Neural cell (in vitro differentiated cells): ENCODE results near the gene JAZF1. TPM values are rescaled to one million over a fixed set of nuclear protein-coding genes. Genes with fewer than 3 reads are reported as not detected.

Experiments
- H2AFZ ChIP-seq: fragments of 200-600, 300-800 bp; sonication (generic), shearing (Covaris generic); 2 replicates; pipeline ENCODE4 v1.6.0; 2014; ENCODE audit warnings: low read depth, mild to moderate bottlenecking, antibody characterized with exemption, low read length, moderate library complexity
- H3F3A ChIP-seq: fragments of 200-600 bp; shearing (Covaris generic); 2 replicates; pipeline ENCODE4 v1.6.1; 2016; ENCODE audit warnings: mild to moderate bottlenecking, moderate library complexity, mixed read lengths, antibody characterized with exemption, low read length; ENCODE audit not compliant: insufficient read depth, poor library complexity, severe bottlenecking
- H3K27ac ChIP-seq: fragments of 200-600, 300-800 bp; sonication (generic), shearing (Covaris generic); 2 replicates; pipeline ENCODE4 v1.5.1; 2014; ENCODE audit warnings: mild to moderate bottlenecking, low read length, moderate library complexity
- H3K27me3 ChIP-seq: fragments of 300-800, 200-600 bp; sonication (generic), shearing (Covaris generic); 2 replicates; pipeline ENCODE4 v1.6.0; 2014; ENCODE audit warnings: mild to moderate bottlenecking, low read depth, low read length, moderate library complexity; ENCODE audit not compliant: insufficient read depth
- H3K36me3 ChIP-seq: fragments of 300-800, 200-600 bp; sonication (generic), shearing (Covaris generic); 2 replicates; pipeline ENCODE4 v1.5.1; 2014; ENCODE audit warnings: mild to moderate bottlenecking, antibody characterized with exemption, low read length, moderate library complexity; ENCODE audit not compliant: insufficient read depth
- H3K4me2 ChIP-seq: fragments of 300-800, 200-600 bp; sonication (generic), shearing (Covaris generic); 2 replicates; pipeline ENCODE4 v1.6.0; 2014; ENCODE audit warnings: mild to moderate bottlenecking, low read length
- H3K4me3 ChIP-seq: fragments of 300-800, 200-600 bp; sonication (generic), shearing (Covaris generic); 2 replicates; pipeline ENCODE4 v1.5.1; 2014; ENCODE audit warnings: mild to moderate bottlenecking, low read length, moderate library complexity
- H3K79me2 ChIP-seq: fragments of 200-600 bp; shearing (Covaris generic); replicated peaks from 2 replicates; pipeline ENCODE4 v1.6.0; 2014; ENCODE audit warnings: mild to moderate bottlenecking, low read length, moderate library complexity; ENCODE audit not compliant: insufficient read depth
- H3K9ac ChIP-seq: fragments of 300-800, 200-600 bp; sonication (generic), shearing (Covaris generic); 2 replicates; pipeline ENCODE4 v1.6.1; 2016; ENCODE audit warnings: mild to moderate bottlenecking, low read length, mixed read lengths
- H3K9me2 ChIP-seq: fragments of 200-600 bp; shearing (Covaris generic); 2 replicates; pipeline ENCODE4 v1.6.1; 2016; ENCODE audit warnings: mild to moderate bottlenecking, low read length, mixed read lengths; ENCODE audit not compliant: insufficient read depth
- H3K9me3 ChIP-seq: fragments of 200-600, 300-800 bp; sonication (generic), shearing (Covaris generic); 2 replicates; pipeline ENCODE4 v1.6.1; 2016; ENCODE audit warnings: mild to moderate bottlenecking, mixed run types, low read length, moderate library complexity, mixed read lengths
- H4K20me1 ChIP-seq: fragments of 200-600 bp; shearing (Covaris generic); 2 replicates; pipeline ENCODE4 v1.6.1; 2016; ENCODE audit warnings: mild to moderate bottlenecking, mixed run types; ENCODE audit not compliant: insufficient read depth
- EP300 ChIP-seq: fragments of 450-650 bp; conservative IDR thresholded peaks from 2 replicates; pipeline ENCODE4 v1.6.1; 2014; ENCODE audit warnings: antibody characterized with exemption, mild to moderate bottlenecking, moderate library complexity; ENCODE audit not compliant: poor library complexity, severe bottlenecking
- EZH2 ChIP-seq: fragments of 200-600, 300-800 bp; shearing (Covaris generic), sonication (generic); IDR thresholded peaks from 2 replicates; pipeline ENCODE4 v1.6.1; 2014; ENCODE audit warnings: antibody characterized with exemption, low read length, borderline replicate concordance, mild to moderate bottlenecking; ENCODE audit not compliant: insufficient read depth, poor library complexity, severe bottlenecking
- MXI1 ChIP-seq: fragments of 450-650 bp; conservative IDR thresholded peaks from 2 replicates; pipeline ENCODE4 v1.6.1; 2014; ENCODE audit warnings: antibody characterized with exemption, mild to moderate bottlenecking; ENCODE audit not compliant: poor library complexity, severe bottlenecking
- POLR2AphosphoS5 ChIP-seq: IDR thresholded peaks from 2 replicates; pipeline ENCODE4 v1.6.1; 2012
- RAD21 ChIP-seq: fragments of 450-650 bp; conservative IDR thresholded peaks from 2 replicates; pipeline ENCODE4 v1.6.1; 2014; ENCODE audit warnings: antibody characterized with exemption, mild to moderate bottlenecking, moderate library complexity
- SMC3 ChIP-seq: fragments of 450-650 bp; conservative IDR thresholded peaks from 2 replicates; pipeline ENCODE4 v1.6.1; 2014; ENCODE audit warnings: antibody characterized with exemption, mild to moderate bottlenecking, moderate library complexity; ENCODE audit not compliant: poor library complexity
- TAF1 ChIP-seq: IDR thresholded peaks from 2 replicates; pipeline ENCODE4 v1.6.1; 2012; ENCODE audit warnings: low read depth
- polyA plus RNA-seq: library from polyadenylated mRNA; depleted of rRNA; stranded (reverse); fragments of >200 nt; gene quantifications from 2 replicates; pipeline ENCODE4 v1.2.3, GENCODE V29; 2014
- TF ChIP-seq, protein P1 (sequence below): IDR thresholded peaks from 2 replicates; pipeline ENCODE4 v1.6.1; 2012; ENCODE audit warnings: borderline replicate concordance
- TF ChIP-seq, protein P2 (sequence below): fragments of 450-650 bp; IDR thresholded peaks from 2 replicates; pipeline ENCODE4 v1.5.1; 2014; ENCODE audit warnings: antibody characterized with exemption, mild to moderate bottlenecking, moderate library complexity; ENCODE audit not compliant: poor library complexity, severe bottlenecking

JAZF1 gene
- polyA plus RNA-seq, 1 donor from 2014 or later = 29.5 TPM

DNA sequence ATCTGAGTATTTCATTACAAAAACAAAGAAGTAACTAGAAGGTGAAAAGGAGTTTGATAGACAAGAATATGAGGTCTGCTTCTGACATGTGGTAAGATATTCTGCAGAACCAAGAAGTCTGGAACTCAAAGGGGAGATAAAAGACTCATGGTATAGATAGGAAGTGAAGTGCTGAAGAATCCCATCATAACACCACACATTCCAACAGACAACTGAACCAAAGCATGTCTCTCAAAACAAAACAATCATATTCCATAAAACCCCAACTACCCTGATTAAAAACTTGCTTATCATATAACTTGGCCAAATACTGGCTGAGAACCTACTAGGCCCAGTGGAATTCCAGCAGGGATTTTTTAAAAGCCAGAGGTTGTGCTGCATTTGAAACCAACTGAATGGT, 178.7 kb downstream of the JAZF1 start:
- Histone ChIP-seq H2AFZ (no peak overlapping the region), H3K36me3 (no peaks in the 10 kb centered on the region), H3K27ac (no peak overlapping the region), H3K79me2 (no peaks in the 10 kb centered on the region), H3K9ac (no peak overlapping the region), H3K9me3 (no peaks in the 10 kb centered on the region), H4K20me1 (no peaks in the 10 kb centered on the region), H3F3A (no peaks in the 10 kb centered on the region), H3K4me2 (no peak overlapping the region), H3K27me3 (no peaks in the 10 kb centered on the region), H3K4me3 (no peak overlapping the region), H3K9me2 (no peaks in the 10 kb centered on the region)
- TF ChIP-seq POLR2AphosphoS5 = no peak
- no peak for TF ChIP-seq EZH2
- TF ChIP-seq EP300 = no peak
- no peak for TF ChIP-seq TAF1
- TF ChIP-seq, protein P1, sequence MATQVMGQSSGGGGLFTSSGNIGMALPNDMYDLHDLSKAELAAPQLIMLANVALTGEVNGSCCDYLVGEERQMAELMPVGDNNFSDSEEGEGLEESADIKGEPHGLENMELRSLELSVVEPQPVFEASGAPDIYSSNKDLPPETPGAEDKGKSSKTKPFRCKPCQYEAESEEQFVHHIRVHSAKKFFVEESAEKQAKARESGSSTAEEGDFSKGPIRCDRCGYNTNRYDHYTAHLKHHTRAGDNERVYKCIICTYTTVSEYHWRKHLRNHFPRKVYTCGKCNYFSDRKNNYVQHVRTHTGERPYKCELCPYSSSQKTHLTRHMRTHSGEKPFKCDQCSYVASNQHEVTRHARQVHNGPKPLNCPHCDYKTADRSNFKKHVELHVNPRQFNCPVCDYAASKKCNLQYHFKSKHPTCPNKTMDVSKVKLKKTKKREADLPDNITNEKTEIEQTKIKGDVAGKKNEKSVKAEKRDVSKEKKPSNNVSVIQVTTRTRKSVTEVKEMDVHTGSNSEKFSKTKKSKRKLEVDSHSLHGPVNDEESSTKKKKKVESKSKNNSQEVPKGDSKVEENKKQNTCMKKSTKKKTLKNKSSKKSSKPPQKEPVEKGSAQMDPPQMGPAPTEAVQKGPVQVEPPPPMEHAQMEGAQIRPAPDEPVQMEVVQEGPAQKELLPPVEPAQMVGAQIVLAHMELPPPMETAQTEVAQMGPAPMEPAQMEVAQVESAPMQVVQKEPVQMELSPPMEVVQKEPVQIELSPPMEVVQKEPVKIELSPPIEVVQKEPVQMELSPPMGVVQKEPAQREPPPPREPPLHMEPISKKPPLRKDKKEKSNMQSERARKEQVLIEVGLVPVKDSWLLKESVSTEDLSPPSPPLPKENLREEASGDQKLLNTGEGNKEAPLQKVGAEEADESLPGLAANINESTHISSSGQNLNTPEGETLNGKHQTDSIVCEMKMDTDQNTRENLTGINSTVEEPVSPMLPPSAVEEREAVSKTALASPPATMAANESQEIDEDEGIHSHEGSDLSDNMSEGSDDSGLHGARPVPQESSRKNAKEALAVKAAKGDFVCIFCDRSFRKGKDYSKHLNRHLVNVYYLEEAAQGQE = no peak
- TF ChIP-seq, protein P2, sequence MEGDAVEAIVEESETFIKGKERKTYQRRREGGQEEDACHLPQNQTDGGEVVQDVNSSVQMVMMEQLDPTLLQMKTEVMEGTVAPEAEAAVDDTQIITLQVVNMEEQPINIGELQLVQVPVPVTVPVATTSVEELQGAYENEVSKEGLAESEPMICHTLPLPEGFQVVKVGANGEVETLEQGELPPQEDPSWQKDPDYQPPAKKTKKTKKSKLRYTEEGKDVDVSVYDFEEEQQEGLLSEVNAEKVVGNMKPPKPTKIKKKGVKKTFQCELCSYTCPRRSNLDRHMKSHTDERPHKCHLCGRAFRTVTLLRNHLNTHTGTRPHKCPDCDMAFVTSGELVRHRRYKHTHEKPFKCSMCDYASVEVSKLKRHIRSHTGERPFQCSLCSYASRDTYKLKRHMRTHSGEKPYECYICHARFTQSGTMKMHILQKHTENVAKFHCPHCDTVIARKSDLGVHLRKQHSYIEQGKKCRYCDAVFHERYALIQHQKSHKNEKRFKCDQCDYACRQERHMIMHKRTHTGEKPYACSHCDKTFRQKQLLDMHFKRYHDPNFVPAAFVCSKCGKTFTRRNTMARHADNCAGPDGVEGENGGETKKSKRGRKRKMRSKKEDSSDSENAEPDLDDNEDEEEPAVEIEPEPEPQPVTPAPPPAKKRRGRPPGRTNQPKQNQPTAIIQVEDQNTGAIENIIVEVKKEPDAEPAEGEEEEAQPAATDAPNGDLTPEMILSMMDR = no peak
- TF ChIP-seq MXI1 = no peak
- TF ChIP-seq RAD21 = no peak
- TF ChIP-seq SMC3 = no peak

DNA sequence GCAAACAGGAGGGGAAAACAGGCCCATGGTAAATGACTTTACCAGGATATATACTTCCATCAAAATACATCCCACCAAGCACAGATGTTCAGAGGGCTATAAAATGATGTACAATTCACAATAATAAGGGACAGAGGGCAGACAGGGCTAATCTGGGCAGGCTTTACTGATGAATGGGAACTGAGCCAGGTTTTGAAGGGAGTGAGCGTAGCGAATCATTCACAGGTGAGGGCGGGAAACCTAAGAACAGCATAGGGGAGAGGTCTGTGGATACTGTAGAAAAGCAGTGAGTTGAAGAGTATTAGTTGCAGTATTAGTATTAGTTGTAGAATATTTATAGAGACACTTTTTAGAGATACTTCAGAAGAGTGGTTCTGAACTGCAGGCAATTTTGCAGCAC, 180.8 kb downstream of the JAZF1 start:
- Histone ChIP-seq H3K4me2 (no peak overlapping the region), H3K4me3 (no peak overlapping the region), H3K9me2 (no peaks in the 10 kb centered on the region), H3K9ac (no peak overlapping the region), H4K20me1 (no peaks in the 10 kb centered on the region), H2AFZ (no peak overlapping the region), H3K9me3 (no peaks in the 10 kb centered on the region), H3F3A (no peaks in the 10 kb centered on the region), H3K27ac (no peak overlapping the region), H3K36me3 (no peaks in the 10 kb centered on the region), H3K79me2 (no peaks in the 10 kb centered on the region), H3K27me3 (no peaks in the 10 kb centered on the region)
- TF ChIP-seq MXI1 (no peak), SMC3 (no peak)
- TF ChIP-seq, protein P1 = no peak
